DMS79 (cell line): ENCODE data around the gene CALN1.
"Not testable (repeated sequence)": the region's sequence is repeated elsewhere in the genome, so short reads cannot be mapped to it uniquely, and the experiment has no call there.

Experiments used
- DNase-seq: peaks from one replicate; lab custom pipeline; 2025; lab: John Stamatoyannopoulos, UW

CALN1 gene

DNA sequence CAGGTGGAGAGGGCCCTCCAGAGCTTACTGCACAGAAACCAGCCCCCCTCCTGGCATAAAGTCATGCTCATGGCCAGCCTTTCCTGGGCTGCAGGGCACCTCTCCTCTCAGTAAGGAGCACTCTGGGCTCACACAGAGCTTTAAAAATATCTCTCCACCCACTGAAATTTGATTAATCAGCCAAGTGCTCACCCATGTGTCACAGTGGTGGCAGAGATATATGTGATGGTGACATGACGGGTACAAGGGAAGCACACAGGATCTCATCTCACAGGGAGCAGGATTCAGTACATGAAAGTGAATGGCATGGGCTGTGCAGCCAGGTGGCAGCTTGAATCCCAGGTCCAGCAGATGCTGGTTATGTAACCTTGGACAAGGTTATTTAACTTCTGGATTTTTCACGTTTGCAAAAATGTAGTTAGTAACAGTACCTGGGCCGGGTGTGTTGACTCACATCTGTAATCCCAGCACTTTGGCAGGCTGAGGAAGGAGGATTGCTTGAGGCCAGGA lies 144.8 kb downstream of the CALN1 start:
- no peak for DNase-seq

GRCh38 chr7:72266771-72267170 lies 145.4 kb downstream of the CALN1 start:
- DNase-seq, result no peak

GRCh38 chr7:72265071-72265904 lies 146.8 kb downstream of the CALN1 start:
- no peak for DNase-seq

- no peak for DNase-seq
Measured at GRCh38 chr7:72260406-72260805, 151.7 kb downstream of the CALN1 start.

DNA sequence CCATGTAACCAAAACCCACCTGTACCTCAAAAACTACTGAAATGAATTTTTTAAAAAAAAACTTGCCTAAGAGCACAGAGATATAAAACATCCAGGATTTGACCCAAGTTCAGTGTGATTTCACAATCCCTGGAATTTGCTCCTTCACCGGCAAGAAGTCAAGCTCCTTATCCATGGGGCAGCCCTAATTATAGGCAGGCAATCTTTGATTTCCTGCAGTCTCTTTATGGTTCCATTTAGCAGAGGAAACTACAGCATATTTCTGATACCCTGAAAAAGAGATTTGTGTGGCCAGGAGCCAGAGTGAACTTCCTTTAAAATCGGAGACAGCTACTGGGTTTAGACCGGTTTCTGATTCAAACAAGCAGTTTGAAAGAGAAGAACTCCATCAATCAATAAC lies 154.1 kb downstream of the CALN1 start:
- no peak for DNase-seq

- no peak for DNase-seq
Measured at GRCh38 chr7:72254455-72254854, 157.7 kb downstream of the CALN1 start.

DNA sequence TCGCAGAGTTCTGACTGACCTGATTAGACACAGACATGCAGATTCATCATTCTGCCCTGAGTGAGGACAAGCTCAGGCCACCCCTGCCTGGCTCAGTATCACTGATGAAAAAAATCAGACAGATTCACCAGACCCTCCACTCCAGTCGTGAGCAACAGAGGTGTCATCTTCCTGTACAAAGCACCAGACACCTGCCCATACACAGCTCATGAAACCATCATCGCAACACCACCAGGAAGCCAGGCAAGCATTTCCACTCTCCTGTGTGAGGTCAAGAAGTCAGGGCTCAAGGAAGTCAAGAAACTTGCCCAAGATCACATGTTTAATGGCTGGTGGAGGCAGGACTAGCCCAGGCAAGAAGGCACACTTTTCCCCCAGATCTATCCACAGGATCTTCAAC lies 163.0 kb downstream of the CALN1 start:
- no peak for DNase-seq

- no peak for DNase-seq
Measured at GRCh38 chr7:72244826-72245398, 167.2 kb downstream of the CALN1 start.

DNA sequence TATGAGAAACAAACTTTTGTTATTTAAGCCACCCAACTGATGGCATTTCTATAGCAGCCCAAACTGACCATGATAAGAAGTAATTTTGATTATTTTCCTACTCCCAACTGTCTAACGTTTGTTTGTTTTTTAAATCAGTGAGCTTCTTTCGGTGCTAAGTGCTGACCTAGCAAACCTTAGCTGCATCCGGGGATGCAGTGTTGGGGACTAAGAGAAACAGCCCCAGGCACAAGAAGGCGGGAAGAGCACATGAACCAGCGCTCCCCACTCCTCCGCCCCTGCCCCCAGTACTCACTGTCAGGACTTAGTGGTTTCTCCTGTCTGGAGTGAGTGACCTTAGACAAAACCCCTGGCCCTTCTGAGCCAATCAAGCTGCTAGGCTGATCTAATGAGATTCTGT lies 168.8 kb downstream of the CALN1 start:
- DNase-seq, result no peak

- no peak for DNase-seq
Measured at GRCh38 chr7:72235351-72235750, 176.8 kb downstream of the CALN1 start.

- DNase-seq, result no peak
Measured at GRCh38 chr7:72234086-72234485, 178.1 kb downstream of the CALN1 start.

GRCh38 chr7:72230281-72230680 lies 181.9 kb downstream of the CALN1 start:
- no peak for DNase-seq

DNA sequence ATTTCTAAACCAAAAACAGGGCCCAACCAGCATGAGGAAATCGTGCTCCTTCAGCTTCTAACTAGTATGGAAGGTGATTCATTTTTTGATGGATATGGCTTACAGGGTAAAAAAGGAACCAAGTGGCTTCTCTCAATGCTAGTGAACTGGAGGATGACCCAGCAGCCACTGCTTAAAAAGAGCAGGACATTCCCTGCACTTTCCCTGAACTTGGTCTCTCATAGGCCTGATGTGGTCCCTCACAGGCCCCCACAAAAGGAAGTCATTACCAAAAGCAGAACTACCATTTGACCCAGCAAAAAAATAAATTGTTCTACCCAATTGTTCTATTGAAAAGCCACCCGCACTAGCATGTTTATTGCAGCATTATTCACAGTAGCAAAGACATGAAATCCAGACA lies 188.8 kb downstream of the CALN1 start:
- DNase-seq, result no peak

- DNase-seq, result no peak
Measured at GRCh38 chr7:72222136-72222535, 190.0 kb downstream of the CALN1 start.

GRCh38 chr7:72219500-72219899 lies 192.6 kb downstream of the CALN1 start:
- DNase-seq, result no peak

DNA sequence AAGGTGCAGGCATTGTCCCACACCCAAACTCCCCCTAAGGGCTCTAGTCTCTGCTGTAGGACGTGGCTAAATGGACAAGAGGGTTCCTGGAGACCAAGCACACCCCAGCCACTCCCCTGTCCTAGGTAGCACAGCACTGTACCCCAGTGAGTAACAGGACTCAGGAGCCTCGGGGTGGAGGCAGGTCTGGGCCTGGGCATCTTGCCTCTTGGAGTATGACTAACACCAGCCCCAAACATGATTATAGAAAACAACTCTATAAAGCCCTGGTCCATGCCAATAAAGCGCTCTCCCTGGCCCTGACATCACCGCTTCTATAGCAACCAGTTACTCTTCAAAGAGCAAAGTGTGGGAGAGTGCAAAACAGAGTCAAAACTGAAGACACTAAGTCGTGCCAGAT lies 195.0 kb downstream of the CALN1 start:
- DNase-seq, result no peak

GRCh38 chr7:72213769-72214168 lies 198.4 kb downstream of the CALN1 start:
- DNase-seq, result no peak

DNA sequence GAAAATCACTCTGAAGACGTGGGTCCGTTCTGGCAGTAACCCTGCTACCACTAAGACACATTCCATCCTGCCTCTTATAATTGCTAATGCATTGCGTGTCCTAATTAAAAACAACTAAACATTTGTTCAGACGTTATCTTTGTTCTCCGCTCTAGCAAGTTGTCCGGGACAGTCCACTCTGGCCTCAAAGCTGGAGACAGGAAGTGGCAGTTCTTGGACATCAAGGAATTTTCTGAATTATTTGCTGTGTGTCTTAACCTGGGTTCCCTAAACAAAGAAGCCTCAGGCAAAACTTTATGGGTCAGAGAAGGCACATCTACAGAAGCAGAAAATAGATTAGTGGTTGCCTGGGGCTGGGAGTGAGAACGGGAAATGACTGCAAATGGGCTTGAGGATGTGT lies 199.1 kb downstream of the CALN1 start:
- no peak for DNase-seq

DNA sequence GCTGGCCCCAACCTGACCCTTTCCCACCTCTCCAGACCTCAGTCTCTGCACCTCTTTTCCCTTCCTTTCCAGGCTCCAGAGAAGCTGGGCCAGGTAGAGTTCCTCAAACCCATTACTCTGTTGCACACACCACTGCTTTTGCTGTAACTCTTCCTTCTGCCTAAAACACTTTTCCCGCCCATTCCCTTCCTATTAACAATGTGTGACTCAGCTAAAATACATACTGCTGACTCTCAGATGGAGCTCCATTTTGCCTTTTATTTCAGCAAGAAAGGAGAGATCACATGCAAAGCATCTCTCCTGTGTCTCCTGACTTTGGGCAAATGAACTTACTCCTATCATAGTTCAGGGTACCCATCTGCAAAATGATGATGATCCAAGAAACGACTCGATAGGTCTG lies 201.0 kb downstream of the CALN1 start:
- no peak for DNase-seq

DNA sequence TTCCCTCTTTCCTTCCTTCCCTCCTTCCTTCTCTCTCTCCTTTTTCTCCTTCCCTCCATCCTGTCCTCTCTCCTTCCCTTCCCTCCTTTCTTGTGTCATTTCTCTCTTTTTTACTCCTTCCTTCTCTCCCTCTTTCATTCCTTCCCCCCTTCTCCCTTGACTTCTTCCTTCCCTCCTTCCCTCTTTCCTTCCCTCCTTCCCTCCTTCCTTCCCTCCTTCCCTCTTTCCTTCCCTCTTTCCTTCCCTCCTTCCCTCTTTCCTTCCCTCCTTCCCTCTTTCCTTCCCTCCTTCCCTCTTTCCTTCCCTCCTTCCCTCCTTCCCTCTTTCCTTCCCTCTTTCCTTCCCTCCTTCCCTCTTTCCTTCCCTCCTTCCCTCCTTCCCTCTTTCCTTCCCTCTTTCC lies 203.1 kb downstream of the CALN1 start:
- not testable (repeated sequence) for DNase-seq

GRCh38 chr7:72196176-72196575 lies 216.0 kb downstream of the CALN1 start:
- no peak for DNase-seq

DNA sequence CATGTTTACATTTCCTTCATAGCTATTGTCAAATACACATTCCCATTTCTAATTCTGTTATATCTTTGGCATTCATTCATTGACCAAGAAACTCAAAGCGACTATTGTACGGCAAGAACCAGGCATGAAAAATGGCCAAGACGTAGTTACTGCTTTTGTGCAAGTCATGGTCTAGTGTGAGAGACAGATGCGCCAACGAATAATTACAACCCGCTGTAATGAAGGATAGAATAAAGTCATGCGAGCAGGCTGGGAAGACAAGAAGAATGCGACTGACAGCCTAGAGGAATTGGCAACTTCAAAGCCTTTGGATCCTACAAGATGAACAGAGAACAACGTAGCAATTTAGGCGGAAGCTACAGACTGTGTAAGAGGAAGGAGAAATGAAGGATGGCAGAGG lies 221.2 kb downstream of the CALN1 start:
- DNase-seq, result no peak

- no peak for DNase-seq
Measured at GRCh38 chr7:72190146-72190545, 222.0 kb downstream of the CALN1 start.

GRCh38 chr7:72187179-72187578 lies 225.0 kb downstream of the CALN1 start:
- no peak for DNase-seq
